HG02642 (cell line): ENCODE results near the gene TSNAXIP1.
"Not testable (repeated sequence)": the region's sequence is repeated elsewhere in the genome, so short reads cannot be mapped to it uniquely, and the experiment has no call there.

Source experiments
- ATAC-seq: cut with Tn5 transposase; IDR thresholded peaks from one replicate; pipeline ENCODE4 v1.9.1; 2021; ENCODE audit warnings: mild to moderate bottlenecking; ENCODE audit not compliant: unreplicated experiment, poor library complexity

Gene TSNAXIP1

GRCh38 chr16:67833415-67834241 lies 26.9 kb downstream of the TSNAXIP1 start:
- peak; percentile 96 for ATAC-seq

DNA sequence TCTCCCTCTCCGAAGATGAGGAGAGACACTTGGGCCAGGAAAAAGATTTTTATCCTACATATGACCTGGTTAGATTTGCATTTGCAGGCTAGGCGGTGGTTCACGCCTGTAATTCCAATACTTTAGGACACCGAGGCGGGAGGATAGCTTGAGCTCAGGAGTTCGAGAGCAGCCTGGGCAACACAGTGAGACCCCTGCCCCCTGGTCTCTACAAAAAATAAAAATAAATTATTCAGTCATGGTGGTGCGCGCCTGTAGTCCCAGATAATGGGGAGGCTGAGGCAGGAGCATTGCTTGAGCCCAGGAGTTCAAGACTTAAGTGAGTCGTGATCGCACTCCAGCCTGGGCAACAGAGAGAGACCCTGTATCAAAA lies 27.5 kb downstream of the TSNAXIP1 start:
- ATAC-seq, result no peak

DNA sequence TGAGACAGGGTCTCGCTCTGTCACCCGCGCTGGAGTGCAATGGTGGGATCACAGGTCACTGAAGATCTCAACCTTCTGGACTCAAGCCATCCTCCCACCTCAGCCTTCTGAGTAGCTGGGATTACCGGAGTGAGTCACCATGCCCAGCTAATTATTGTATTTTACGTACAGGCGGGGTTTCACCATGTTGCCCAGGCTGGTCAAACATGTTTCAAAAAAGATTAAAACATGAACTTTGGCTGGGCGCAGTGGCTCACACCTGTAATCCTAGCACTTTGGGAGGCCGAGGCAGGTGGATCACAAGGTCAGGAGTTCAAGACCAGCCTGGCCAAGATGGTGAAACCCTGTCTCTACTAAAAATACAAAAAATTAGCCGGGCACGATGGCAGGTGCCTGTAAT lies 30.5 kb downstream of the TSNAXIP1 start:
- ATAC-seq, result not testable (repeated sequence)

DNA sequence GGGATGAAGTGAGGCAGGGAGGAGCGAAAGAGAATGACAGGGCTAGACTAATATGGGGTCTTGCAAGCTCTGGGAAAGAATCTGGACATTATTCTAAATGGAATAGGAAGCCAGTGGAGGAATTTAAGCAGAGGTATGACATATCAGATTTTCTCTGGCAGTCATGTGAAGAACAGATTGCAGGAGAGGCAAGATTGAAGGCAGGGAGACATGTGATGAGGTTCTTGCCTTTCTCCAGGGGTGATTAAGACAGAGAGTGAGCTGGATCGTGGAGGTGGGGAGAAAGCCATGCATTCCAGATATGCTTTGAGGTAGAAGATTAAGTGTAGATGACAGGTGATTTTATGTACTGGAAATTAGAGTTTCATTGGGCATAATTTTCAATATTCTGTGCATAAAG lies 31.1 kb downstream of the TSNAXIP1 start:
- no peak for ATAC-seq

DNA sequence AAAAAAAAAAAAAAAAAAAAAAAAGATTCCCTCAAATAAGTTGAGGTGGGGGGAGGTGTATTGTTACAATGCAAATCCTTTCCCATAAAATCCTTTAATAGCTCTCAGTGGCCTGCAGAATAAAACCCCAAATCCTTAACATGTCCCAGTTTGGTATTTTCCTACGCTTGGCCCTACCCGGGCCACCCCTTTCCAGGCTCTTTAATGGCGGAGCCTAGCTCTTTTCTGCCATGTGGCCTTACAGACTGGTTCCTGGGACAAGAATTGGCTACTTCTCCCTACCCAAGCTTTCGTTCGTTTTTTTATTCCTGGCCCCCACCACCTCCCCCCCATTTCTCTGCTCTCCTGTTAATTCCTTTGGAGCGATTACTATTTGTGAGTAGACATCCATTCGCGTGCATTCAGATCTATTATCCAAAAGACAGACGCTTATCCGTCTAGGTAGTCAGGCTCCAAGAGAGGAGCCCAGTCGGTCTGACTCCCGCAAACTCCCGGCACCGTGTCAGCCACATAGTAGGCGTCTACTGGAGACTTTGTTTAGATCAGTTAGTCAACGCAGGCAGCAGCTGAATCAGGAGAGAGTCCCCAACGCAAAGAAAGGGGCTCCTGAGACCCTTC lies 34.6 kb downstream of the TSNAXIP1 start:
- no peak for ATAC-seq

DNA sequence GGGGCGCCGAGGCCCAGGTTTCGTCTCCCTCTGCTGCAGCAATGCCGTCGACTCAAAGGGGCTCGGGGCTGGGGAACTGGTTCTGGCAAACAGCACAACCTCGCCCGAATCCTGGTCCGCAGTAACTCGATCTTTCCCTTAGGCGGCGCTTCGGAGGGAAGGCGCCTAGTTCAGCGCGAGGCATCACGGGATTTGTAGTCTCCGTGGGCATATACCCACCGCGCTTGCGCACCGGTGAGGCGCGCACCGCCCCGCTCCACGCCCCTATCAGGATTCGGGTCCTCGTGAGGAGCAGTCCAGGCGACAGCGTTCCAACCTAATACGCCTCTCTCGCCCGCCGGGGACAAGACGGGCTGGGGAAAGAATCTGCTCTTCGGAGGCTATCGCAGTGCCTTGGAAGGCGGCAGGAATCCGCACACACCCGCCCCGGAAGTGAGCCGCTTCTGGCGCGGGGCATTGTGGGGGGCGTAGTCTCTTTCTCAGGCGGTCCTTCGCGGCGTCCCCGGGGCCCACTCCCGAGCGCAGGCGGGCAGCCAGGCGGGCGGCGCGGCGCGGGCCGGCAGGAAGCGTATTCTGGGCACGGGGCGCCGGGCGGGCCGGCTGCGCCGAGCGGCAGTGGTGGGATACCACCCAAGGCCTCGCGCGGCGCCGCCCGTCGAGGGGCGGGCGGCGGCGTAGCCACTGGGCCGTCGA lies 35.3 kb downstream of the TSNAXIP1 start, which contains the start of gene THAP11:
Gene THAP11 (plus strand): TSS at position 505 of the 693 bp plus-strand sequence. CDS start 235 bp downstream, outside the sequence.
- ATAC-seq, result peak; percentile 52

DNA sequence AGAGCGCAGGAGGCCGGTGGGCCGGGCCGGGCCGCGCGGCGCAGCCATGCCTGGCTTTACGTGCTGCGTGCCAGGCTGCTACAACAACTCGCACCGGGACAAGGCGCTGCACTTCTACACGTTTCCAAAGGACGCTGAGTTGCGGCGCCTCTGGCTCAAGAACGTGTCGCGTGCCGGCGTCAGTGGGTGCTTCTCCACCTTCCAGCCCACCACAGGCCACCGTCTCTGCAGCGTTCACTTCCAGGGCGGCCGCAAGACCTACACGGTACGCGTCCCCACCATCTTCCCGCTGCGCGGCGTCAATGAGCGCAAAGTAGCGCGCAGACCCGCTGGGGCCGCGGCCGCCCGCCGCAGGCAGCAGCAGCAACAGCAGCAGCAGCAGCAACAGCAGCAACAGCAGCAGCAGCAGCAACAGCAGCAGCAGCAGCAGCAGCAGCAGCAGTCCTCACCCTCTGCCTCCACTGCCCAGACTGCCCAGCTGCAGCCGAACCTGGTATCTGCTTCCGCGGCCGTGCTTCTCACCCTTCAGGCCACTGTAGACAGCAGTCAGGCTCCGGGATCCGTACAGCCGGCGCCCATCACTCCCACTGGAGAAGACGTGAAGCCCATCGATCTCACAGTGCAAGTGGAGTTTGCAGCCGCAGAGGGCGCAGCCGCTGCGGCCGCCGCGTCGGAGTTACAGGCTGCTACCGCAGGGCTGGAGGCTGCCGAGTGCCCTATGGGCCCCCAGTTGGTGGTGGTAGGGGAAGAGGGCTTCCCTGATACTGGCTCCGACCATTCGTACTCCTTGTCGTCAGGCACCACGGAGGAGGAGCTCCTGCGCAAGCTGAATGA lies 36.0 kb downstream of the TSNAXIP1 start:
- ATAC-seq, result peak; percentile 13

DNA sequence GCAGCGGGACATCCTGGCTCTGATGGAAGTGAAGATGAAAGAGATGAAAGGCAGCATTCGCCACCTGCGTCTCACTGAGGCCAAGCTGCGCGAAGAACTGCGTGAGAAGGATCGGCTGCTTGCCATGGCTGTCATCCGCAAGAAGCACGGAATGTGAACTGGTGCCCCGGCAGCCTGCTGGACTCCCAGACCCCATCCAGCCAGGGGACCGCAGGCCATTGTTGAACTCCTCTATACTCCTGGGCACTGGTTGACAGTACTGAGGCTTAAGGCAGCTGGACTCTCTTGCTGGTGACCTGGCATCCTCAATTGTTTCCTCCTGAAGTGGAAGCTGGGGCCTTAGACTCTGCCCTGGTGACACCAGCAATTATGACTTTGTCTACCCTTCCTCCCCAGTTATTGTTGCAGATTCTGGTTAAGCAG lies 36.7 kb downstream of the TSNAXIP1 start:
- no peak for ATAC-seq

DNA sequence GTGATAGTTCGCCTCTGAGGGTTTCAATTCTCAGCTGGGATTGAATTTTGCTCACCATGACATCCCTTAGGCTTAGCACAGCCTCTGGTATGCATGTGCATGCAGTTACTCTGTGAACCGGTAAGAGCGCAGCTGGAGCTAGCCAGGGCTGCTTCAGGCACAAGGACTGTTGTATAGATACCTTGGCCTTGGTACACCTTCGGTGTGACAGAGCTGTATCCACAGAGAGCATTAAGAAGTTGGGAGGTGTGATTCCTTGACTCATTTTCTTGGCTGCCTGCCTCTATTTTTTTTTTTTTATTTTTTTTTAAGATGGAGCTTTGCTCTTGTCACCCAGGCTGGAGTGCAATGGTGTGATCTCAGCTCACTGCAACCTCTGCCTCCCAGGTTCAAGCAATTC lies 37.8 kb downstream of the TSNAXIP1 start:
- ATAC-seq, result no peak

DNA sequence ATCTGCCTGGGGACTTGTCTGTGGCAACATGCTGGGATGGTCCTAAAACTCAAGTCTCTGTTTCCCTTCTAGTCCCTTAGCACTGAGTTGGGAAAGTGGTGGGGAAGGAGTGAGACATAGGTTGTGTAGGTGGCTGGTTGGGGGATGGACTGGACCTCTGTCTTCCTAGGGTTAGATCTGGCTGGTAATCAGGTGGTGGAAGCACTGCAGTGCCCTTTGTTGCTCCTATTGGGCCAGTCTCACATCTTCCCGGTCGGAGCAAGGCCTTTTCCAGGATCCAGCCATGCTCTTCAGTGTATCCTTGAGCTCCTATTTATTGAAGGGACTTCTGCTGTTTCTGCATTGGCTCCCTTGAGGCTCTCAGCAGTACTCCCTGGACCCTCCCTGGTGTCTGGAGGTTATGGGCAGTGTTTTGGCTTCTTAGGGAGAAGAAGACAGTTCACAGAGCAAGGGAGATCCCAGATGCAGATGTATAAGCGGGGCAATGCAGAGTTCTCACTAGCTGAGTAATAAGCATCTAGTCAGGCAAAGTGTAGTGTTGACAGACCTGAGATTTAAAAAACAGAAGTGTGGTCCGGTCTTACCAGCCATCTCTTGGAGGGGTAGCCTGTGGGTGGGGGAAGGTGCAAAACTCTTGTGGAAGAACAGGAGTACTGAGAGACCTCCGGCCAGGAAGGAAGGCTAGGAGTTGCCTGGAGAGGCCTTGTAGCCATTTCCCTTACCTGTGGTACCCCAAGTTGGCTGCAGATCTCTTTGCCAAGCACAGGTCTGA lies 38.8 kb downstream of the TSNAXIP1 start:
- no peak for ATAC-seq

- no peak for ATAC-seq
These were observed 39.3 kb downstream of the TSNAXIP1 start for GRCh38 chr16:67846063-67846319.

DNA sequence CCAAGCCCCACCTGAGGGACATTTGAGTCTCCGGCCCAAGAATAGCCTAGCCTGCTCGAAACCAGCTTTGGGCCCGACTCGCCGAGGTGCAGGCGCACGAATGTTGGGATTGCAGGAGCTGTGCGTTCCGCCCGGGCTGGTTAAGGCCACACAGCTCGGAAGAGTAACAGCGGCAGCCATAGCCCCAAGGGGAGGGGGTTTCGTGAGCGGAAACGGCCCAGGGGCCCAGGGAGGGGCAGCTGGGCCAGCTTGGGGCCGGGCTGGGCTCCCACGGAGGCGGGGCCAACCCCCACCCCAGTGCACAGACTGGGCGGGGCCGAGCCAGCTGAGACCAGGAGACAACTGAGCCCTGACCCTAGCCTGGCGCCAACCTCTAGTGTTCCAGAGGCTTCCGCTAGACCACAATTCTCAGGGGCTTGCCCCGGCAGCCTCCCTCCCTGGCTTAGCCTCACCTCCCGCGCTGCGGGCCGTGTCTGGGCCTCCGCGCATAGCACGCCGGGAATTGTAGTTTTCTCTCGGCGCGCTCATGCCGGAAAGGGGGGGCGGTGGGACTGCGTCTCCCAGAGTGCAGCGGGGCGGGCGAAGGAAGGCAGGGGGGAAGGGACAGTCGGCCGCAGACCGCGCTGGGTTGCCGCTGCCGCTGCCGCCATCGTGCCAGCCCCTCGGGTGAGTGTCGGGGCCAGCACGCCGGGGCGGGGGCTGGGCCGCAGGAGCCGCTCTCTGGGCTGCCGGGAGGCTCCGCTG lies 39.8 kb downstream of the TSNAXIP1 start, which contains the start of gene NUTF2:
Gene NUTF2 (plus strand): TSS at position 614 of the 744 bp plus-strand sequence. CDS start 18,198 bp downstream, outside the sequence.
- ATAC-seq, result peak; percentile 61

GRCh38 chr16:67847064-67847861 lies 40.6 kb downstream of the TSNAXIP1 start, which contains the start of gene CENPT:
Gene CENPT (minus strand): TSS chr16:67847693. CDS start chr16:67833859, 13,834 bp downstream.
- peak; percentile 43 for ATAC-seq

DNA sequence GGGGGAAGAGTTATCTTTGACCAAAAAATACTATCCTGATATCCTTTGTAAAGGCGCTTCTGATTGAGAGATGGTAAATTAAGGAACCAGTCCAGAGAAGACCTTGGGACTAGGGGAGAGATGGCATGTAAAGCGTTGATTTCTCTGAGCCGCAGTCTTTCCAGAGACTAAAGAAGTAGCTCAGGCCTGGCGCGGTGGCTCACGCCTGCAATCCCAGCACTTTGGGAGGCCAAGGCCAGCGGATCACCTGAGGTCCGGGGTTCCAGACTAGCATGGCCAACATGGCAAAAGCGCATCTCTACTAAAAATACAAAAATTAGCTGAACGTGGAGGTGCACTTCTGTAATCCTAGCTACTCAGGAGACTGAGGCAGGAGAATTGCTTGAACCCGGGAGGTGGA lies 41.4 kb downstream of the TSNAXIP1 start:
- ATAC-seq, result no peak

- ATAC-seq, result no peak
These were observed 47.0 kb downstream of the TSNAXIP1 start for GRCh38 chr16:67853670-67854069.

GRCh38 chr16:67855789-67856188 lies 49.1 kb downstream of the TSNAXIP1 start:
- no peak for ATAC-seq

DNA sequence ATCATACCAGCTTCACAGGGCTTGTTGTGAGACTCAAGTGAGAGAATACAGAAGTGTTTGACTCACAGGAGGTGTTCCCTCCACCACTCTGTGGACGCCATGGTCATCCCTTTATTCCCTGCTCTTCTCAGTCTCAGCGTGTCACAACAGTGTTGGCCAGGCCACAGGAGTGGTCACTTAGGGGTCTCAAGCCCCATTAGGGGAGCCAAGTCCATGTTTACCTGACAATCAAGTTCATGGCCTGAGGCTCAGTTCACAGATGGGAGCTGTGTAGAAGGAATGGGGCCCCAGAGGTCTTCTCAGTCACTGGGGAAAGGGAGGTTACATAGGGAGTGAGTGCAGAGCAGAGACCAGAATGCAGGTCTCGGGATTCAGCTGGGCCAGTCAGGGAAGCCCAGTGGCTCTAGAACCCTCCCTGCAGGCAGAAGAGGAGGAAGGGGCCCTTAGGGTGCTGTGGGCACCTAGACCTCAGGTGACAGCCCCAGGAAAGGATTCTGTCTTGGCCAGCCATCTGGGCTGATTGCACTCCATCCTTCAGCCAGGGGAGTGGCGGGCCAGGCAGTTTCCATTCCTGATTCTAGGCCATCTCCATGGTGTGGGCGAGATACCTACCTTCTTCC lies 50.3 kb downstream of the TSNAXIP1 start:
- ATAC-seq, result no peak
